ENCODE measurements around the gene GON7. TPM values are rescaled to one million over a fixed set of nuclear protein-coding genes. Genes with fewer than 3 reads are reported as not detected.

GON7 gene
- total and polyA plus RNA-seq, 4 experiments from 2014 or later = 11.6 to 28.8 (median 17.9) TPM

GRCh38 chr14:93200553-93200952, 6.3 kb downstream of the GON7 start:
- no peak overlapping the region for H3K4me3 ChIP-seq (ENCODE audit: low read length in 2 of 2)

GRCh38 chr14:93199031-93199430, 7.8 kb downstream of the GON7 start:
- Mint-ChIP-seq H3K27ac (peak overlapping the region in 1 of 7 donors; percentile 29), H3K4me3 (no peak overlapping the region), H3K9me3 (no peaks in the 10 kb centered on the region), H3K27me3 (no peaks in the 10 kb centered on the region), H3K36me3 (peaks cover 0 to 5% of the 10 kb centered on the region in 2 donors), H3K4me1 (peaks cover 0 to 5% (median under 1%) of the 10 kb centered on the region in 4 donors)
- Histone ChIP-seq H3K4me3 (ENCODE audit: low read length in 2 of 2) (no peak overlapping the region), H3K36me3 (ENCODE audit: insufficient read depth, low read length) (no peaks in the 10 kb centered on the region), H3K9me3 (ENCODE audit: control insufficient read depth in 1 of 2, low read length in 2 of 2) (no peaks in the 10 kb centered on the region), H3K27me3 (ENCODE audit: insufficient read depth, low read length) (no peaks in the 10 kb centered on the region), H3K4me1 (ENCODE audit: insufficient read depth, low read length) (no peaks in the 10 kb centered on the region), H3K27ac (ENCODE audit: low read depth, low read length) (no peak overlapping the region)
- POLR2A ChIA-PET (ENCODE audit: partially characterized antibody) = interaction anchor here (0.7 to 1.4 kb wide), 3 partner anchors 12 to 15 kb away, joined by 3 read pairs; partner anchors contain the start of genes LYSET and MOAP1
- CTCF ChIA-PET (ENCODE audit: partially characterized antibody) = interaction anchor here (1.3 to 1.4 kb wide), 2 partner anchors 10 to 14 kb away, joined by 4 read pairs; partner anchors contain the start of genes LYSET and MOAP1
- intact Hi-C loops (cut with micrococcal nuclease) = no loop called here
- DNase-seq = no peak

More at GRCh38 chr14:93200553-93200952, 6.3 kb downstream of the GON7 start:
- no peaks in the 10 kb centered on the region for H3K9me3 ChIP-seq (ENCODE audit: control insufficient read depth in 1 of 2, low read length in 2 of 2)
- Mint-ChIP-seq H3K27ac (no peak overlapping the region), H3K4me1 (peaks cover 10 to 20% (median 13%) of the 10 kb centered on the region in 4 donors), H3K4me3 (no peak overlapping the region), H3K36me3 (peaks cover 0 to 6% of the 10 kb centered on the region in 2 donors), H3K9me3 (no peaks in the 10 kb centered on the region), H3K27me3 (no peaks in the 10 kb centered on the region)
- no peak overlapping the region for H3K27ac ChIP-seq (ENCODE audit: low read depth, low read length)
- POLR2A ChIA-PET (ENCODE audit: partially characterized antibody) = interaction anchor here (1.4 kb wide), 1 partner anchor 17 kb away, joined by 3 read pairs; no protein-coding TSS in a partner anchor
- H3K36me3 ChIP-seq (ENCODE audit: insufficient read depth, low read length) = no peaks in the 10 kb centered on the region
- intact Hi-C loops (cut with micrococcal nuclease) = no loop called here
- CTCF ChIA-PET (ENCODE audit: partially characterized antibody) = no interaction called here
- DNase-seq = no peak
- no peaks in the 10 kb centered on the region for H3K27me3 ChIP-seq (ENCODE audit: insufficient read depth, low read length)
- peaks cover 13% of the 10 kb centered on the region for H3K4me1 ChIP-seq (ENCODE audit: insufficient read depth, low read length)

- ChIA-PET CTCF (ENCODE audit: partially characterized antibody) (interaction anchor here (0.9 to 1.6 kb wide), 4 partner anchors 9 to 17 kb away, joined by 3 to 6 read pairs (median 4); partner anchors contain the start of genes GON7, LYSET and UBR7), POLR2A (ENCODE audit: partially characterized antibody) (interaction anchor here (0.6 to 1.5 kb wide), 2 partner anchors 11 to 38 kb away, joined by 3 to 7 read pairs; partner anchors contain the start of genes GON7 and UBR7)
- H3K27me3 ChIP-seq (ENCODE audit: insufficient read depth, low read length) = no peaks in the 10 kb centered on the region
- no peaks in the 10 kb centered on the region for H3K9me3 ChIP-seq (ENCODE audit: control insufficient read depth in 1 of 2, low read length in 2 of 2)
- no peak overlapping the region for H3K27ac ChIP-seq (ENCODE audit: low read depth, low read length)
- H3K27me3 Mint-ChIP-seq = no peaks in the 10 kb centered on the region
- no peak overlapping the region for H3K4me3 Mint-ChIP-seq
- intact Hi-C loops (cut with micrococcal nuclease) = no loop called here
- H3K27ac Mint-ChIP-seq = no peak overlapping the region
- DNase-seq = no peak
- peaks cover 0 to 4% (median 1%) of the 10 kb centered on the region in 4 donors for H3K4me1 Mint-ChIP-seq
- no peaks in the 10 kb centered on the region for H3K36me3 Mint-ChIP-seq
- H3K4me1 ChIP-seq (ENCODE audit: insufficient read depth, low read length) = no peaks in the 10 kb centered on the region
- H3K36me3 ChIP-seq (ENCODE audit: insufficient read depth, low read length) = no peaks in the 10 kb centered on the region
- H3K9me3 Mint-ChIP-seq = no peaks in the 10 kb centered on the region
- no peak overlapping the region for H3K4me3 ChIP-seq (ENCODE audit: low read length in 2 of 2)
These were observed 11.4 kb downstream of the GON7 start for GRCh38 chr14:93195316-93195999.

- no peak for DNase-seq
- Histone ChIP-seq H3K9me3 (ENCODE audit: control insufficient read depth in 1 of 2, low read length in 2 of 2) (no peaks in the 10 kb centered on the region), H3K27me3 (ENCODE audit: insufficient read depth, low read length) (no peaks in the 10 kb centered on the region), H3K4me3 (ENCODE audit: low read length in 2 of 2) (no peak overlapping the region), H3K36me3 (ENCODE audit: insufficient read depth, low read length) (peaks cover 5% of the 10 kb centered on the region), H3K27ac (ENCODE audit: low read depth, low read length) (no peak overlapping the region), H3K4me1 (ENCODE audit: insufficient read depth, low read length) (peaks cover 37% of the 10 kb centered on the region)
- intact Hi-C loops (cut with micrococcal nuclease) = loop anchor here (10.0 kb wide), 1 partner anchor 392 kb away; the partner anchor contains the start of gene GOLGA5
- Mint-ChIP-seq H3K36me3 (peaks cover 7 to 20% of the 10 kb centered on the region in 2 donors), H3K4me1 (peaks cover 26 to 40% (median 35%) of the 10 kb centered on the region in 4 donors), H3K4me3 (peak overlapping the region in 1 of 8 donors; percentile 65), H3K9me3 (no peaks in the 10 kb centered on the region), H3K27ac (peak overlapping the region in 3 of 7 donors; percentile 87 to 92 (median 88)), H3K27me3 (no peaks in the 10 kb centered on the region)
- ChIA-PET POLR2A (ENCODE audit: partially characterized antibody) (interaction anchor here (0.6 to 2.1 kb wide), 3 partner anchors 12 to 461 kb away, joined by 3 to 10 read pairs (median 3); partner anchors contain the start of genes GON7 and UBR7), CTCF (ENCODE audit: partially characterized antibody) (interaction anchor here (1.0 to 5.6 kb wide), 5 partner anchors 8 to 73 kb away, joined by 4 to 41 read pairs (median 15); partner anchors contain the start of genes GON7 and UBR7)
These were observed 19.9 kb downstream of the GON7 start for GRCh38 chr14:93186956-93187355.

- H3K36me3 ChIP-seq (ENCODE audit: insufficient read depth, low read length) = peaks cover 7% of the 10 kb centered on the region
- H3K27me3 ChIP-seq (ENCODE audit: insufficient read depth, low read length) = no peaks in the 10 kb centered on the region
- H3K4me1 ChIP-seq (ENCODE audit: insufficient read depth, low read length) = peaks cover 37% of the 10 kb centered on the region
- DNase-seq = no peak
- no peaks in the 10 kb centered on the region for H3K27me3 Mint-ChIP-seq
- no peak overlapping the region for H3K27ac ChIP-seq (ENCODE audit: low read depth, low read length)
- H3K4me3 ChIP-seq (ENCODE audit: low read length in 2 of 2) = no peak overlapping the region
- peaks cover 29 to 41% (median 37%) of the 10 kb centered on the region in 4 donors for H3K4me1 Mint-ChIP-seq
- H3K4me3 Mint-ChIP-seq = peak overlapping the region; percentile 64 to 80 (median 66)
- H3K9me3 Mint-ChIP-seq = no peaks in the 10 kb centered on the region
- CTCF ChIA-PET (ENCODE audit: partially characterized antibody) = interaction anchor here (1.0 to 5.6 kb wide), 5 partner anchors 8 to 73 kb away, joined by 4 to 41 read pairs (median 15); partner anchors contain the start of genes GON7 and UBR7
- H3K27ac Mint-ChIP-seq = peak overlapping the region; percentile 7 to 93 (median 88)
- H3K9me3 ChIP-seq (ENCODE audit: control insufficient read depth in 1 of 2, low read length in 2 of 2) = no peaks in the 10 kb centered on the region
- peaks cover 11 to 24% of the 10 kb centered on the region in 2 donors for H3K36me3 Mint-ChIP-seq
- POLR2A ChIA-PET (ENCODE audit: partially characterized antibody) = interaction anchor here (0.6 to 2.1 kb wide), 3 partner anchors 13 to 460 kb away, joined by 3 to 10 read pairs (median 3); partner anchors contain the start of genes GON7 and UBR7
- intact Hi-C loops (cut with micrococcal nuclease) = loop anchor here (10.0 kb wide), 1 partner anchor 392 kb away; the partner anchor contains the start of gene GOLGA5
These were observed 20.4 kb downstream of the GON7 start for GRCh38 chr14:93186466-93186865.

- peak overlapping the region; percentile 92 to 98 (median 97) for H3K27ac Mint-ChIP-seq
- Histone ChIP-seq H3K4me1 (ENCODE audit: insufficient read depth, low read length) (peaks cover 37% of the 10 kb centered on the region), H3K36me3 (ENCODE audit: insufficient read depth, low read length) (peaks cover 7% of the 10 kb centered on the region), H3K4me3 (ENCODE audit: low read length in 2 of 2) (peak overlapping the region; percentile 82 to 93), H3K9me3 (ENCODE audit: control insufficient read depth in 1 of 2, low read length in 2 of 2) (no peaks in the 10 kb centered on the region), H3K27me3 (ENCODE audit: insufficient read depth, low read length) (no peaks in the 10 kb centered on the region), H3K27ac (ENCODE audit: low read depth, low read length) (peak overlapping the region; percentile 75)
- ChIA-PET CTCF (ENCODE audit: partially characterized antibody) (interaction anchor here (0.7 to 5.6 kb wide), 10 partner anchors 10 to 72 kb away, joined by 3 to 41 read pairs (median 6); partner anchors contain the start of genes GON7 and UBR7), POLR2A (ENCODE audit: partially characterized antibody) (interaction anchor here (0.8 to 2.6 kb wide), 14 partner anchors 9 to 1145 kb away, joined by 3 to 85 read pairs (median 4); partner anchors contain the start of genes GOLGA5, GON7, ITPK1 and UBR7)
- intact Hi-C loops (cut with micrococcal nuclease) = loop anchor here (1.0 to 10.0 kb wide), 3 partner anchors 22 to 391 kb away; partner anchors contain the start of genes GOLGA5, GON7, ITPK1 and UBR7
- H3K27me3 Mint-ChIP-seq = no peaks in the 10 kb centered on the region
- H3K4me3 Mint-ChIP-seq = peak overlapping the region; percentile 89 to 97 (median 94)
- DNase-seq = no peak
- peaks cover 29 to 41% (median 37%) of the 10 kb centered on the region in 4 donors for H3K4me1 Mint-ChIP-seq
- H3K36me3 Mint-ChIP-seq = peaks cover 11 to 26% of the 10 kb centered on the region in 2 donors
- H3K9me3 Mint-ChIP-seq = no peaks in the 10 kb centered on the region
These were observed 21.5 kb downstream of the GON7 start for GRCh38 chr14:93185349-93185720.

All from CD4-positive, alpha-beta memory T cell (primary cell).